Fibroblast of lung (primary cell): ENCODE measurements around the gene DOCK4.

Source experiments
- CTCF ChIP-seq, 2 donors: IDR thresholded peaks in 1 of 2; conservative IDR thresholded peaks in 1 of 2; 1 replicate in 1 of 2; 2 replicates in 1 of 2; pipeline ENCODE4 v1.5.1; 2011 to 2012; ENCODE audit warnings: low read length in 2 of 2, control low read depth in 1 of 2, inconsistent platforms in 1 of 2, low read depth in 1 of 2, mild to moderate bottlenecking in 1 of 2
- EZH2 ChIP-seq: IDR thresholded peaks from 2 replicates; pipeline ENCODE4 v1.5.1; 2012; ENCODE audit warnings: low read length, control low read depth, mild to moderate bottlenecking; ENCODE audit errors: missing control alignments

GRCh38 chr7:112147793-112148361 is 58.3 kb downstream of the DOCK4 start:
- no peak for TF ChIP-seq CTCF (conservative IDR thresholded peaks at IDR 0.05 in 1 of 2, IDR thresholded peaks at IDR 0.05 in 1 of 2; ENCODE audit: low read depth in 1 of 2, low read length in 2 of 2)
- TF ChIP-seq EZH2: no peak
